ENCODE data around the gene DHX35. TPM values are rescaled to one million over a fixed set of nuclear protein-coding genes. Genes with fewer than 3 reads are reported as not detected.

The DHX35 gene
- total and polyA plus RNA-seq, 2 experiments from 2014 or later: 8.3 to 25.9 TPM

DNA sequence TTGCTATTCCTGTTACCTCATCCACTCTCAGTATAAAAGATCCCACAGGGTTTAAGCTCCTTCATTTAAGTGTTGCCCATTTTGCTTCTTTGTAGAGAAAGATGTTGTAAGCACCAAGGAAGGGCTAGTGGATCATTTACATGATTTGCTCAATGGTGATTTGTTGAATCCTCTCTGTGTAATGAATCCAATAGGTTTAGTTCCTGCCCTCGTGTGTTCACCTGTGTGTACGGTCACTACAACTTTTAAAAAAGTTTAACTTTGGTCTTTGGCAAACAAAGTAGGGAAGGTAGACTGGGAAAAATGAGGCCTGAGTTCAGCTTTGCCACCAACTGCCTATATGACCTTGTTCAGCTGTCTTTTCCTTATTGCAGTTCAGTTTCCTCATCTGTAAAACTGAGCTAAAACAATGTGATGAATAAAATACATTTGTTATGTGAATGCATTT, 51.5 kb downstream of the DHX35 start:
- H4K20me1 ChIP-seq (replicated peaks; ENCODE audit: insufficient read depth): 0 out of 2 replicates have a peak, but pooled peaks cover 4% of the 10 kb centered on the region
- H3K36me3 ChIP-seq (ENCODE audit: insufficient read depth): peaks cover 30% of the 10 kb centered on the region; the same call in 1 of the 2 replicates
- no peak overlapping the region for H2AFZ ChIP-seq
- H3K4me2 ChIP-seq: no peak overlapping the region
- peaks cover 13% of the 10 kb centered on the region for H3K4me1 ChIP-seq (ENCODE audit: insufficient read depth)
- no peak overlapping the region for H3K27ac ChIP-seq (ENCODE audit: low read depth)
- Mint-ChIP-seq H3K36me3 (ENCODE audit: low read depth) (peaks cover 65% of the 10 kb centered on the region), H3K4me3 (no peak overlapping the region), H3K4me1 (peaks cover 21% of the 10 kb centered on the region), H3K27ac (no peak overlapping the region), H3K9me3 (no peaks in the 10 kb centered on the region), H3K27me3 (ENCODE audit: insufficient read depth, low read depth, poor library complexity) (no peaks in the 10 kb centered on the region)
- H3F3A ChIP-seq (replicated peaks; ENCODE audit: low read depth): no peaks in the 10 kb centered on the region
- no peaks in the 10 kb centered on the region for H3K9me2 ChIP-seq (ENCODE audit: insufficient read depth)
- DNase-seq (ENCODE audit: low spot score): no peak
- no peak for ATAC-seq
- TF ChIP-seq JUNB (IDR thresholded peaks at IDR 0.05; ENCODE audit: unreplicated experiment) (no peak), CREB1 (CRISPR knock-in tag; IDR thresholded peaks at IDR 0.05; ENCODE audit: low read depth) (no peak), ZNF331 (CRISPR knock-in tag; IDR thresholded peaks at IDR 0.05; ENCODE audit: low read depth) (no peak), ZNF114 (CRISPR knock-in tag; IDR thresholded peaks at IDR 0.05) (no peak), CTCF (conservative IDR thresholded peaks at IDR 0.05; ENCODE audit: low read depth in 2 of 2) (no peak), NANOG (IDR thresholded peaks at IDR 0.05; ENCODE audit: borderline replicate concordance) (no peak), EZH2 (IDR thresholded peaks at IDR 0.05; ENCODE audit: low read depth, unreplicated experiment) (no peak), EZH2phosphoT487 (IDR thresholded peaks at IDR 0.05; ENCODE audit: unreplicated experiment) (no peak), STAT1 (IDR thresholded peaks at IDR 0.05; ENCODE audit: unreplicated experiment) (no peak), REST (IDR thresholded peaks at IDR 0.05; ENCODE audit: unreplicated experiment) (no peak), POLR2AphosphoS5 (IDR thresholded peaks at IDR 0.05; ENCODE audit: low read depth) (no peak)
- TF ChIP-seq, protein P1, sequence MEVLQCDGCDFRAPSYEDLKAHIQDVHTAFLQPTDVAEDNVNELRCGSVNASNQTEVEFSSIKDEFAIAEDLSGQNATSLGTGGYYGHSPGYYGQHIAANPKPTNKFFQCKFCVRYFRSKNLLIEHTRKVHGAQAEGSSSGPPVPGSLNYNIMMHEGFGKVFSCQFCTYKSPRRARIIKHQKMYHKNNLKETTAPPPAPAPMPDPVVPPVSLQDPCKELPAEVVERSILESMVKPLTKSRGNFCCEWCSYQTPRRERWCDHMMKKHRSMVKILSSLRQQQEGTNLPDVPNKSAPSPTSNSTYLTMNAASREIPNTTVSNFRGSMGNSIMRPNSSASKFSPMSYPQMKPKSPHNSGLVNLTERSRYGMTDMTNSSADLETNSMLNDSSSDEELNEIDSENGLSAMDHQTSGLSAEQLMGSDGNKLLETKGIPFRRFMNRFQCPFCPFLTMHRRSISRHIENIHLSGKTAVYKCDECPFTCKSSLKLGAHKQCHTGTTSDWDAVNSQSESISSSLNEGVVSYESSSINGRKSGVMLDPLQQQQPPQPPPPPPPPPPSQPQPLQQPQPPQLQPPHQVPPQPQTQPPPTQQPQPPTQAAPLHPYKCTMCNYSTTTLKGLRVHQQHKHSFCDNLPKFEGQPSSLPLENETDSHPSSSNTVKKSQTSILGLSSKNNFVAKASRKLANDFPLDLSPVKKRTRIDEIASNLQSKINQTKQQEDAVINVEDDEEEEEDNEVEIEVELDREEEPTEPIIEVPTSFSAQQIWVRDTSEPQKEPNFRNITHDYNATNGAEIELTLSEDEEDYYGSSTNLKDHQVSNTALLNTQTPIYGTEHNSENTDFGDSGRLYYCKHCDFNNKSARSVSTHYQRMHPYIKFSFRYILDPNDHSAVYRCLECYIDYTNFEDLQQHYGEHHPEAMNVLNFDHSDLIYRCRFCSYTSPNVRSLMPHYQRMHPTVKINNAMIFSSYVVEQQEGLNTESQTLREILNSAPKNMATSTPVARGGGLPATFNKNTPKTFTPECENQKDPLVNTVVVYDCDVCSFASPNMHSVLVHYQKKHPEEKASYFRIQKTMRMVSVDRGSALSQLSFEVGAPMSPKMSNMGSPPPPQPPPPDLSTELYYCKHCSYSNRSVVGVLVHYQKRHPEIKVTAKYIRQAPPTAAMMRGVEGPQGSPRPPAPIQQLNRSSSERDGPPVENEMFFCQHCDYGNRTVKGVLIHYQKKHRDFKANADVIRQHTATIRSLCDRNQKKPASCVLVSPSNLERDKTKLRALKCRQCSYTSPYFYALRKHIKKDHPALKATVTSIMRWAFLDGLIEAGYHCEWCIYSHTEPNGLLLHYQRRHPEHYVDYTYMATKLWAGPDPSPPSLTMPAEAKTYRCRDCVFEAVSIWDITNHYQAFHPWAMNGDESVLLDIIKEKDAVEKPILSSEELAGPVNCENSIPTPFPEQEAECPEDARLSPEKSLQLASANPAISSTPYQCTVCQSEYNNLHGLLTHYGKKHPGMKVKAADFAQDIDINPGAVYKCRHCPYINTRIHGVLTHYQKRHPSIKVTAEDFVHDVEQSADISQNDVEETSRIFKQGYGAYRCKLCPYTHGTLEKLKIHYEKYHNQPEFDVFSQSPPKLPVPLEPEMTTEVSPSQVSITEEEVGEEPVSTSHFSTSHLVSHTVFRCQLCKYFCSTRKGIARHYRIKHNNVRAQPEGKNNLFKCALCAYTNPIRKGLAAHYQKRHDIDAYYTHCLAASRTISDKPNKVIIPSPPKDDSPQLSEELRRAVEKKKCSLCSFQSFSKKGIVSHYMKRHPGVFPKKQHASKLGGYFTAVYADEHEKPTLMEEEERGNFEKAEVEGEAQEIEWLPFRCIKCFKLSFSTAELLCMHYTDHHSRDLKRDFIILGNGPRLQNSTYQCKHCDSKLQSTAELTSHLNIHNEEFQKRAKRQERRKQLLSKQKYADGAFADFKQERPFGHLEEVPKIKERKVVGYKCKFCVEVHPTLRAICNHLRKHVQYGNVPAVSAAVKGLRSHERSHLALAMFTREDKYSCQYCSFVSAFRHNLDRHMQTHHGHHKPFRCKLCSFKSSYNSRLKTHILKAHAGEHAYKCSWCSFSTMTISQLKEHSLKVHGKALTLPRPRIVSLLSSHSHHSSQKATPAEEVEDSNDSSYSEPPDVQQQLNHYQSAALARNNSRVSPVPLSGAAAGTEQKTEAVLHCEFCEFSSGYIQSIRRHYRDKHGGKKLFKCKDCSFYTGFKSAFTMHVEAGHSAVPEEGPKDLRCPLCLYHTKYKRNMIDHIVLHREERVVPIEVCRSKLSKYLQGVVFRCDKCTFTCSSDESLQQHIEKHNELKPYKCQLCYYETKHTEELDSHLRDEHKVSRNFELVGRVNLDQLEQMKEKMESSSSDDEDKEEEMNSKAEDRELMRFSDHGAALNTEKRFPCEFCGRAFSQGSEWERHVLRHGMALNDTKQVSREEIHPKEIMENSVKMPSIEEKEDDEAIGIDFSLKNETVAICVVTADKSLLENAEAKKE (CRISPR knock-in tag; IDR thresholded peaks at IDR 0.05): no peak
- TF ChIP-seq, protein P2, sequence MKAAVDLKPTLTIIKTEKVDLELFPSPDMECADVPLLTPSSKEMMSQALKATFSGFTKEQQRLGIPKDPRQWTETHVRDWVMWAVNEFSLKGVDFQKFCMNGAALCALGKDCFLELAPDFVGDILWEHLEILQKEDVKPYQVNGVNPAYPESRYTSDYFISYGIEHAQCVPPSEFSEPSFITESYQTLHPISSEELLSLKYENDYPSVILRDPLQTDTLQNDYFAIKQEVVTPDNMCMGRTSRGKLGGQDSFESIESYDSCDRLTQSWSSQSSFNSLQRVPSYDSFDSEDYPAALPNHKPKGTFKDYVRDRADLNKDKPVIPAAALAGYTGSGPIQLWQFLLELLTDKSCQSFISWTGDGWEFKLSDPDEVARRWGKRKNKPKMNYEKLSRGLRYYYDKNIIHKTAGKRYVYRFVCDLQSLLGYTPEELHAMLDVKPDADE (IDR thresholded peaks at IDR 0.05): no peak
- no peak overlapping the region for H3K4me3 ChIP-seq
- H3K27me3 ChIP-seq (ENCODE audit: insufficient read depth): no peaks in the 10 kb centered on the region
- no peaks in the 10 kb centered on the region for H3K79me2 ChIP-seq (replicated peaks; ENCODE audit: insufficient read depth)
